ENCODE measurements around the gene F11. TPM values are rescaled to one million over a fixed set of nuclear protein-coding genes. Genes with fewer than 3 reads are reported as not detected.

F11 gene
- total and polyA plus RNA-seq, 2 donors from 2014 or later, result 1.5 to 15.7 TPM

DNA sequence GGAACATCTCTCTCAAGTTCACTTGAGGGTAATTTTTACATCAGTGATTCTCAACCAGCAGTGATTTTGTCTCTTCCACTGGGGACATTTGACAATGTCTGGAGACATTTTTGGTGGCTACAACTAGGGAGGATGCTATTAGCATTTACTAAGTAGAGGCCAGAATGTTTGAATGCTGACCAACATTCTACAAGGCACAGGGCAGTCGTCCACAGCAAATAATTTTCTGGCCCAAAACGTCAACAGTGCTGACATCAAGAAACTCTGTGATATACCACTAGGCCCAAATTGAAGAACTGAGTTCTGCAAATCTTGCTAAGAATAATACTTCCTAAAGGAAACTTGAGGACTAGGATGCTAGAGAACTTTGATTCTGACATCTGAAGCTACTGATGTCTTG, 31.6 kb upstream of the F11 start:
- H3K27ac ChIP-seq (ENCODE audit: low read depth in 2 of 2, low read length in 2 of 2), result no peak overlapping the region
- FAIRE-seq (no peak), DNase-seq (no peak)
- no peak for TF ChIP-seq CTCF (IDR thresholded peaks at IDR 0.05; ENCODE audit: borderline replicate concordance, extremely low read depth, insufficient read depth)
- no peaks in the 10 kb centered on the region for H3K27me3 ChIP-seq (ENCODE audit: control insufficient read depth, insufficient read depth, low read length)
- no peak overlapping the region for H3K9ac ChIP-seq (ENCODE audit: low read length in 3 of 3)
- no peaks in the 10 kb centered on the region for H3K4me1 ChIP-seq (ENCODE audit: control insufficient read depth in 2 of 3, insufficient read depth in 2 of 3, low read depth in 1 of 3, low read length in 3 of 3)
- H3K9me3 ChIP-seq (ENCODE audit: control insufficient read depth in 2 of 3, insufficient read depth in 1 of 3, low read length in 3 of 3), result no peaks in the 10 kb centered on the region
- intact Hi-C loops (cut with DNase I), result no loop called here
- no peak overlapping the region for H3K4me3 ChIP-seq (ENCODE audit: low read length in 3 of 3)
- peaks cover 0 to 14% (median 3%) of the 10 kb centered on the region in 3 donors for H3K36me3 ChIP-seq (ENCODE audit: control insufficient read depth in 2 of 3, insufficient read depth in 3 of 3, low read length in 3 of 3)

- Histone ChIP-seq H3K4me3 (ENCODE audit: low read length in 3 of 3) (no peak overlapping the region), H3K36me3 (ENCODE audit: control insufficient read depth in 2 of 3, insufficient read depth in 3 of 3, low read length in 3 of 3) (peaks cover 0 to 22% (median 3%) of the 10 kb centered on the region in 3 donors), H3K4me1 (ENCODE audit: control insufficient read depth in 2 of 3, insufficient read depth in 2 of 3, low read depth in 1 of 3, low read length in 3 of 3) (no peaks in the 10 kb centered on the region), H3K27me3 (ENCODE audit: control insufficient read depth, insufficient read depth, low read length) (no peaks in the 10 kb centered on the region), H3K9me3 (ENCODE audit: control insufficient read depth in 2 of 3, insufficient read depth in 1 of 3, low read length in 3 of 3) (no peaks in the 10 kb centered on the region), H3K27ac (ENCODE audit: low read depth in 2 of 2, low read length in 2 of 2) (no peak overlapping the region), H3K9ac (ENCODE audit: low read length in 3 of 3) (no peak overlapping the region)
- DNase-seq (no peak), FAIRE-seq (no peak)
- no peak for TF ChIP-seq CTCF (IDR thresholded peaks at IDR 0.05; ENCODE audit: borderline replicate concordance, extremely low read depth, insufficient read depth)
- intact Hi-C loops (cut with DNase I), result no loop called here
Observed at GRCh38 chr4:186236126-186236525, 29.9 kb upstream of the F11 start.

DNA sequence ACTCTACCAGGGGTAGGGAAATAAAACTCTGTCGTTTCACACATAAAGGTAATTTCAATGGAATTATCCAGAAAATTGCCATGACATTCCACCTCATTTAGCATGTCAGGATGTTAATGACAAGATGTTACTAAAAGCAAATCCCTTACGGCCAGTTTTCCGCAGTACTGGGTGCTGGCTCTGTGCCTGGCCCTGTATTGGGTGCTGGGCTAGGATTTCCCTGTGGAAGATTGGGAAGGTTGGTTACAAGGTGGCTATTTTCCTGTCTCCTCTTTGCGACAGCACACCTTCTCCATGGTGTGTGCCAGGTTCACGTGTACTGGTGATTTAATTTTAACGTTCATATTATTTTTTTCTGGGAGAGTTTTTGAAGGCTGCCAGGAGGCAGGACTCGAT, 25.5 kb upstream of the F11 start:
- Histone ChIP-seq H3K36me3 (ENCODE audit: control insufficient read depth in 2 of 3, insufficient read depth in 3 of 3, low read length in 3 of 3) (peaks cover 0 to 8% (median 0%) of the 10 kb centered on the region in 3 donors), H3K27me3 (ENCODE audit: control insufficient read depth, insufficient read depth, low read length) (no peaks in the 10 kb centered on the region), H3K4me3 (ENCODE audit: low read length in 3 of 3) (no peak overlapping the region), H3K9me3 (ENCODE audit: control insufficient read depth in 2 of 3, insufficient read depth in 1 of 3, low read length in 3 of 3) (no peaks in the 10 kb centered on the region), H3K9ac (ENCODE audit: low read length in 3 of 3) (no peak overlapping the region), H3K4me1 (ENCODE audit: control insufficient read depth in 2 of 3, insufficient read depth in 2 of 3, low read depth in 1 of 3, low read length in 3 of 3) (no peaks in the 10 kb centered on the region), H3K27ac (ENCODE audit: low read depth in 2 of 2, low read length in 2 of 2) (no peak overlapping the region)
- FAIRE-seq, result no peak
- no peak for DNase-seq
- TF ChIP-seq CTCF (IDR thresholded peaks at IDR 0.05; ENCODE audit: borderline replicate concordance, extremely low read depth, insufficient read depth), result no peak
- intact Hi-C loops (cut with DNase I), result no loop called here

DNA sequence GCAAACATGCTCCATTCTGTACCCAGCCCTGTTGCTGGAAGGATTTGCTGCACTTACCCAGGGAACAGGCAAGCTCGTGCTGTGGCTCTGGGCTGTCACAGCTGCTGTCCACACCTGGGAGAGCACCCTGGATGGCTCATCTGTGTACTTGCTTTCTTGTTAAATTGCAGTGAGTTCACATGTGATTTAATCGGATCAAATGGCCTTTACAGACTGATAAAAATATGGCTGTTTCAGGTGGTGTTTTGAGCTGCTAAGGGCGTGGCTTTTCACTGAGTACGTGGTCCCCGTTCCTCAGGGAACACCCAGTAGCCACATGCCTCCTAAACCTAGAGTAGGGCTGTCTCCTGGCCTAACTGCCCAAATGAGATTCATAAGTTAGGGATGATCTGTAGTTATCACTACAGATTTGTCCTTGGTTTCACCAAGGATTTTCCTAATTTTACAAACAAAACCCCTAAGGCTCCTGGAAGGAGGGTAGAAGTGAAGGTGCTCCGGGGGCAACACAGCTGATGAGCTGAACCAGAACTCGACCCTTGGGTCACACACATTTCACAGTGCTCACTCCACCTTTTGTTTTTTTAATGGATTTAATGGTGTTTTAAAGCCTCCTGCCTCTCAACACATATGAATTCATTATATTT, 25.0 kb upstream of the F11 start:
- DNase-seq (no peak), FAIRE-seq (no peak)
- H3K27me3 ChIP-seq (ENCODE audit: control insufficient read depth, insufficient read depth, low read length), result no peaks in the 10 kb centered on the region
- no peak for TF ChIP-seq CTCF (IDR thresholded peaks at IDR 0.05; ENCODE audit: borderline replicate concordance, extremely low read depth, insufficient read depth)
- no peaks in the 10 kb centered on the region for H3K4me1 ChIP-seq (ENCODE audit: control insufficient read depth in 2 of 3, insufficient read depth in 2 of 3, low read depth in 1 of 3, low read length in 3 of 3)
- peaks cover 0 to 8% (median 0%) of the 10 kb centered on the region in 3 donors for H3K36me3 ChIP-seq (ENCODE audit: control insufficient read depth in 2 of 3, insufficient read depth in 3 of 3, low read length in 3 of 3)
- H3K9me3 ChIP-seq (ENCODE audit: control insufficient read depth in 2 of 3, insufficient read depth in 1 of 3, low read length in 3 of 3), result no peaks in the 10 kb centered on the region
- H3K9ac ChIP-seq (ENCODE audit: low read length in 3 of 3), result no peak overlapping the region
- intact Hi-C loops (cut with DNase I), result no loop called here
- no peak overlapping the region for H3K27ac ChIP-seq (ENCODE audit: low read depth in 2 of 2, low read length in 2 of 2)
- no peak overlapping the region for H3K4me3 ChIP-seq (ENCODE audit: low read length in 3 of 3)

Measured in kidney (tissue), 14 donors.